IPS-11a (cell line): ENCODE measurements around the gene PIGT.

Source experiments
- H3K4me3 ChIP-seq: one replicate; pipeline ENCODE4 v1.5.1; 2013; ENCODE audit warnings: low read depth, low read length, control low read depth

PIGT gene

GRCh38 chr20:45427236-45428149, 11.6 kb downstream of the PIGT start:
- H3K4me3 ChIP-seq = no peak overlapping the region

GRCh38 chr20:45429618-45430017, 13.7 kb downstream of the PIGT start:
- no peak overlapping the region for H3K4me3 ChIP-seq

GRCh38 chr20:45432294-45432693, 16.4 kb downstream of the PIGT start:
- H3K4me3 ChIP-seq = no peak overlapping the region

GRCh38 chr20:45433316-45433715, 17.4 kb downstream of the PIGT start:
- no peak overlapping the region for H3K4me3 ChIP-seq

GRCh38 chr20:45433976-45434375, 18.0 kb downstream of the PIGT start:
- H3K4me3 ChIP-seq = no peak overlapping the region

GRCh38 chr20:45436732-45437485, 21.0 kb downstream of the PIGT start:
- H3K4me3 ChIP-seq = peak overlapping the region; percentile 55

- H3K4me3 ChIP-seq = no peak overlapping the region
Observed at GRCh38 chr20:45440424-45440823, 24.5 kb downstream of the PIGT start.

- no peak overlapping the region for H3K4me3 ChIP-seq
Observed at GRCh38 chr20:45440891-45441685, 25.1 kb downstream of the PIGT start.

- no peak overlapping the region for H3K4me3 ChIP-seq
Observed at GRCh38 chr20:45441746-45442145, 25.8 kb downstream of the PIGT start.

GRCh38 chr20:45444050-45444449, 28.1 kb downstream of the PIGT start:
- no peak overlapping the region for H3K4me3 ChIP-seq

GRCh38 chr20:45445805-45446562, 30.0 kb downstream of the PIGT start:
- H3K4me3 ChIP-seq = no peak overlapping the region

GRCh38 chr20:45448270-45448669, 32.3 kb downstream of the PIGT start:
- H3K4me3 ChIP-seq = no peak overlapping the region

GRCh38 chr20:45449528-45449927, 33.6 kb downstream of the PIGT start:
- no peak overlapping the region for H3K4me3 ChIP-seq

GRCh38 chr20:45450097-45450818, 34.3 kb downstream of the PIGT start:
- H3K4me3 ChIP-seq = no peak overlapping the region

GRCh38 chr20:45452238-45452637, 36.3 kb downstream of the PIGT start:
- no peak overlapping the region for H3K4me3 ChIP-seq

- no peak overlapping the region for H3K4me3 ChIP-seq
Observed at GRCh38 chr20:45452772-45453691, 37.1 kb downstream of the PIGT start.

- H3K4me3 ChIP-seq = no peak overlapping the region
Observed at GRCh38 chr20:45456632-45457031, 40.7 kb downstream of the PIGT start.

- no peak overlapping the region for H3K4me3 ChIP-seq
Observed at GRCh38 chr20:45459606-45460005, 43.7 kb downstream of the PIGT start.

- no peak overlapping the region for H3K4me3 ChIP-seq
Observed at GRCh38 chr20:45461225-45461624, 45.3 kb downstream of the PIGT start.
